Loucy (cell line): ENCODE results near the gene GRM5.

Experiments used
- EZH2phosphoT487 ChIP-seq: fragments of 200-600 bp; IDR thresholded peaks from 2 replicates; pipeline ENCODE4 v1.6.1; 2018; ENCODE audit warnings: antibody characterized with exemption, mild to moderate bottlenecking, moderate library complexity, borderline replicate concordance
- TF ChIP-seq, protein P1 (sequence below): fragments of 200-600 bp; sonication (generic); conservative IDR thresholded peaks from 2 replicates; pipeline ENCODE4 v1.5.1; 2014; ENCODE audit warnings: mild to moderate bottlenecking, antibody characterized with exemption, low read length

DNA sequence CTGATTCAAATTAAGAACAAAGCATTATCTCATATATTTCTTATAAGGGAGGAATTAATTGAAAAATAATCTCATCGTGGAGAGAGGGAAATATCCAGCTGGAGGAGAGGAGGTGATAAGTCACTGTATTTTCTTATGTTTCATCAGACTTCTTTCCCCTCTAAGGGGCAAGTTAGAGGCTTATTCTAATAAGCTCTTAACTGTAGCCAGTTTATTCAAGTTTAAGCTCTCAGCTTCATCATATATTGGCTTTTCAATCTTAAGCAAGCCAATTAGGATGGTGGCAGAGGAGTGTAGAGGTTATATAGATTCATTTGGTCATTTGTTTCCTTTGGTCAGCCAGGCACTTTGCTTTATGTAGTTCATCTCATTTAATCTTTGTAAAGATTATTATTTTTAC is 256.7 kb downstream of the GRM5 start:
- TF ChIP-seq, protein P1, sequence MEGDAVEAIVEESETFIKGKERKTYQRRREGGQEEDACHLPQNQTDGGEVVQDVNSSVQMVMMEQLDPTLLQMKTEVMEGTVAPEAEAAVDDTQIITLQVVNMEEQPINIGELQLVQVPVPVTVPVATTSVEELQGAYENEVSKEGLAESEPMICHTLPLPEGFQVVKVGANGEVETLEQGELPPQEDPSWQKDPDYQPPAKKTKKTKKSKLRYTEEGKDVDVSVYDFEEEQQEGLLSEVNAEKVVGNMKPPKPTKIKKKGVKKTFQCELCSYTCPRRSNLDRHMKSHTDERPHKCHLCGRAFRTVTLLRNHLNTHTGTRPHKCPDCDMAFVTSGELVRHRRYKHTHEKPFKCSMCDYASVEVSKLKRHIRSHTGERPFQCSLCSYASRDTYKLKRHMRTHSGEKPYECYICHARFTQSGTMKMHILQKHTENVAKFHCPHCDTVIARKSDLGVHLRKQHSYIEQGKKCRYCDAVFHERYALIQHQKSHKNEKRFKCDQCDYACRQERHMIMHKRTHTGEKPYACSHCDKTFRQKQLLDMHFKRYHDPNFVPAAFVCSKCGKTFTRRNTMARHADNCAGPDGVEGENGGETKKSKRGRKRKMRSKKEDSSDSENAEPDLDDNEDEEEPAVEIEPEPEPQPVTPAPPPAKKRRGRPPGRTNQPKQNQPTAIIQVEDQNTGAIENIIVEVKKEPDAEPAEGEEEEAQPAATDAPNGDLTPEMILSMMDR, result no peak
- TF ChIP-seq EZH2phosphoT487, result no peak
